Common myeloid progenitor, CD34-positive (primary cell): ENCODE data around the gene ZNF664.
A peak's percentile ranks its signal among the peaks of the same experiment; 100 is the strongest.

Source experiments
- CTCF ChIA-PET: fragments of 350-600 bp; sonication (Branson Sonifier 250); formaldehyde crosslinking; loops from one replicate; lab custom pipeline; 2021; ENCODE audit warnings: antibody characterized with exemption; lab: Charles Lee
- POLR2A ChIA-PET: fragments of 350-600 bp; sonication (Branson Sonifier 250); formaldehyde crosslinking; loops from one replicate; lab custom pipeline; 2021; ENCODE audit warnings: antibody characterized with exemption; lab: Charles Lee
- DNase-seq, 3 donors: peaks; one replicate each; pipeline versions ENCODE4 v3.0.0 to v3.0.0-alpha.2; 2013
- H3K27ac ChIP-seq, 2 experiments: 1 replicate in 1 of 2; 2 replicates in 1 of 2; pipeline ENCODE4 v1.7.0; 2013; ENCODE audit warnings: inconsistent platforms in 2 of 2, low read length in 2 of 2, mild to moderate bottlenecking in 2 of 2, low read depth in 1 of 2, moderate library complexity in 1 of 2; ENCODE audit not compliant: severe bottlenecking in 2 of 2, insufficient read depth in 1 of 2, poor library complexity in 1 of 2
- H3K27me3 ChIP-seq, 5 experiments: replicated peaks in 2 of 5; 1 replicate in 3 of 5; 2 replicates in 2 of 5; pipeline versions ENCODE4 v1.6.1 to v1.7.0; 2013; ENCODE audit warnings: low read length in 4 of 5, mild to moderate bottlenecking in 2 of 5, moderate library complexity in 2 of 5, inconsistent platforms in 1 of 5; ENCODE audit not compliant: insufficient read depth in 5 of 5, control insufficient read depth in 4 of 5
- H3K36me3 ChIP-seq, 4 experiments: 1 replicate in 2 of 4; 2 replicates in 2 of 4; pipeline versions ENCODE4 v1.6.1 to v1.7.0; 2013; ENCODE audit warnings: low read length in 3 of 4, control low read depth in 1 of 4, mild to moderate bottlenecking in 1 of 4; ENCODE audit not compliant: control insufficient read depth in 4 of 4, insufficient read depth in 4 of 4
- H3K4me1 ChIP-seq, 4 experiments: 1 replicate in 3 of 4; 2 replicates in 1 of 4; pipeline versions ENCODE4 v1.6.1 to v1.7.1; 2013; ENCODE audit warnings: low read length in 3 of 4, mild to moderate bottlenecking in 3 of 4, control low read depth in 1 of 4, inconsistent platforms in 1 of 4, moderate library complexity in 1 of 4; ENCODE audit not compliant: control insufficient read depth in 4 of 4, insufficient read depth in 4 of 4; ENCODE audit errors: control extremely low read depth in 1 of 4
- H3K4me3 ChIP-seq, 7 experiments: 1 replicate in 4 of 7; 2 replicates in 3 of 7; pipeline versions ENCODE4 v1.5.1 to v1.7.0; 2013; ENCODE audit warnings: mild to moderate bottlenecking in 7 of 7, low read length in 6 of 7, moderate library complexity in 6 of 7, inconsistent platforms in 2 of 7, low read depth in 2 of 7, control low read depth in 1 of 7; ENCODE audit not compliant: insufficient read depth in 4 of 7, control insufficient read depth in 1 of 7; ENCODE audit errors: extremely low read depth in 1 of 7
- H3K9me3 ChIP-seq, 5 experiments: 1 replicate in 4 of 5; 2 replicates in 1 of 5; pipeline versions ENCODE4 v1.6.1 to v1.7.1; 2013; ENCODE audit warnings: low read length in 4 of 5, mild to moderate bottlenecking in 2 of 5, inconsistent platforms in 1 of 5, low read depth in 1 of 5, moderate library complexity in 1 of 5; ENCODE audit not compliant: control insufficient read depth in 4 of 5, insufficient read depth in 2 of 5; ENCODE audit errors: control extremely low read depth in 1 of 5
- WGBS: methylation state at CpG from one replicate; pipeline ENCODE4 v1.1.5; 2013; ENCODE audit not compliant: insufficient coverage; 5-methylcytosine and 5-hydroxymethylcytosine counted together

Gene ZNF664

DNA sequence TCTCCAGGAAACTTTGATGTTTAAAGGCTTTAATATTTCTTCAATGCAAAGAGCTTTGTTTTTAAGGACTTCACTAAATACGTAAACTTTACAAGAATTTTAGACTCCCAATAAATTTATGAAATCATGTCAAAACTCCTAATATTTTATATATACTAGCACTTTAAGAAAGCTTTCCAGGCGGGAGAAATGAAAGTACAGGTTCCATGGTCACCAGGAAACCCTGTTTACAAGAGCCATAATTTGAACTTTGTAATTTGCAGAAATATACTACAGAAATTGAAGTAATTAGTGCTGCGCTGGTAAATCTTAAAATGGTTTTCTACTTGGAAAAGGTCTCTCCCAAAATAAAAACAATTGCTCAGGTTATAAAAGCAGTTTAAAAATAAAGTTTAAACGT is 9.2 kb upstream of the ZNF664 start:
- CTCF ChIA-PET: interaction anchor here (1.7 kb wide), 1 partner anchor 17 kb away, joined by 3 read pairs; no protein-coding TSS in a partner anchor
- H3K27me3 ChIP-seq: no peaks in the 10 kb centered on the region
- no peaks in the 10 kb centered on the region for H3K4me1 ChIP-seq
- POLR2A ChIA-PET: no interaction called here
- peaks cover 0 to 10% (median 1%) of the 10 kb centered on the region in 4 experiments for H3K36me3 ChIP-seq
- H3K9me3 ChIP-seq: no peaks in the 10 kb centered on the region
- no peak overlapping the region for H3K4me3 ChIP-seq
- 100% methylated on average over 1 of the region's 4 CpGs for WGBS
- no peak overlapping the region for H3K27ac ChIP-seq
- no peak for DNase-seq

DNA sequence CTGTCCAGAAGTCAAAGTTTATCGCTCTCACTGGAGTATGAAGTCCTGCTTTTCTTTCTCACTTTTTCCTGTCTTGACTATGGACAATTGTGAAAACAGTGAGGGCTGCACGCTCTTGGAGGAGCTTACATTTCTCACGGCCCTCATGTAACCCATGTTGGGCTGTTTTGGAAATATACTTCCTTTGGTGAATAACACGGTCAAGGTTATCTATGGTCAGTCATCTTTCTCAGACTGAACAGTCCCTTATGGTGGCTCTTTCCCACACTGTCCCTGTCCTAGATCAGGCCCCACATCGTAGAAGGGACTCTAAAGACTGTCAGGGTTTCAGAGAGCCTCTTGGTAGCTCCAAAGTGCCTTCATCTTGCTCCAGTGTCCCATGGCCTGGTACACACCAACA is 7.6 kb upstream of the ZNF664 start:
- no peaks in the 10 kb centered on the region for H3K9me3 ChIP-seq
- DNase-seq: no peak
- H3K27ac ChIP-seq: no peak overlapping the region
- no peaks in the 10 kb centered on the region for H3K4me1 ChIP-seq
- WGBS: 79% methylated on average over 5 of the region's 5 CpGs
- H3K36me3 ChIP-seq: peaks cover 0 to 10% (median 1%) of the 10 kb centered on the region in 4 experiments
- ChIA-PET POLR2A (no interaction called here), CTCF (interaction anchor here (1.1 to 1.2 kb wide), 4 partner anchors 18 to 62 kb away, joined by 3 to 4 read pairs (median 3); no protein-coding TSS in a partner anchor)
- peaks cover 0 to 2% (median 0%) of the 10 kb centered on the region in 5 experiments for H3K27me3 ChIP-seq
- no peak overlapping the region for H3K4me3 ChIP-seq

DNA sequence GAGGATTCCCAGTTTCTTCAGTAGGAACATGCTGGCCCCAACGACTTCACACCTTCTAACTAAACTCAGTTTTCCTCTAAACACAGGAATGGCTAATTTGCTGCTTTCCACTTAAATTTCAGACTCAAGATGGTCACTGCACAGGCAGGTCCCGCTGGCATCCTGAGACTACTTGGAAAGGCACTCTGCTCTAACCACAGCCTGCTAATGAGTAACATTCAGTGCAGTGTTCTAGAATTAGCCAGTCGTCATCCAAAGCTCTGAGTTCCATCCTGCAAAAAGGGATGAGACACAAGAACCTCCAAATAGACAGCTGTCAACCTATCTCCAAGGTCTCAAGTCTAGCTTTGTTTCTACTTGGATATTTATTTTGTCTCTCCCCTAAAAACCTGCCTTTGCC is 6.4 kb upstream of the ZNF664 start:
- H3K36me3 ChIP-seq: peaks cover 0 to 10% (median 1%) of the 10 kb centered on the region in 4 experiments
- no peak overlapping the region for H3K27ac ChIP-seq
- H3K27me3 ChIP-seq: peaks cover 0 to 2% (median 0%) of the 10 kb centered on the region in 5 experiments
- no peaks in the 10 kb centered on the region for H3K9me3 ChIP-seq
- WGBS: 100% methylated on average over 3 of the region's 3 CpGs
- POLR2A ChIA-PET: no interaction called here
- DNase-seq: no peak
- CTCF ChIA-PET: interaction anchor here (1.0 to 1.3 kb wide), 2 partner anchors 61 to 62 kb away, joined by 3 read pairs; no protein-coding TSS in a partner anchor
- H3K4me1 ChIP-seq: peaks cover 2 to 5% (median 3%) of the 10 kb centered on the region in 4 experiments
- H3K4me3 ChIP-seq: no peak overlapping the region

GRCh38 chr12:123967121-123967586 is 5.9 kb upstream of the ZNF664 start:
- H3K27me3 ChIP-seq: peaks cover 0 to 2% (median 0%) of the 10 kb centered on the region in 5 experiments
- ChIA-PET CTCF (interaction anchor here (1.0 to 1.3 kb wide), 2 partner anchors 62 to 63 kb away, joined by 3 read pairs; no protein-coding TSS in a partner anchor), POLR2A (no interaction called here)
- WGBS: 91% methylated on average over 5 of the region's 8 CpGs
- peaks cover 4 to 7% (median 7%) of the 10 kb centered on the region in 4 experiments for H3K4me1 ChIP-seq
- peaks cover 0 to 10% (median 1%) of the 10 kb centered on the region in 4 experiments for H3K36me3 ChIP-seq
- no peak overlapping the region for H3K27ac ChIP-seq
- H3K4me3 ChIP-seq: no peak overlapping the region
- no peaks in the 10 kb centered on the region for H3K9me3 ChIP-seq
- DNase-seq: no peak

- ChIA-PET CTCF (interaction anchor here (1.8 kb wide), 1 partner anchor 60 kb away, joined by 4 read pairs; no protein-coding TSS in a partner anchor), POLR2A (interaction anchor here (0.9 kb wide), 1 partner anchor 11 kb away, joined by 4 read pairs; no protein-coding TSS in a partner anchor)
- peaks cover 0 to 2% (median 0%) of the 10 kb centered on the region in 5 experiments for H3K27me3 ChIP-seq
- 36% methylated on average over 8 of the region's 10 CpGs for WGBS
- H3K36me3 ChIP-seq: peaks cover 2 to 7% (median 4%) of the 10 kb centered on the region in 4 experiments
- DNase-seq: no peak
- H3K4me1 ChIP-seq: peaks cover 10 to 20% (median 17%) of the 10 kb centered on the region in 4 experiments
- H3K27ac ChIP-seq: peak overlapping the region in 1 of 2 experiments; percentile 71
- H3K9me3 ChIP-seq: no peaks in the 10 kb centered on the region
- H3K4me3 ChIP-seq: peak overlapping the region; percentile 69 to 88 (median 78)
These were observed 1.6 kb upstream of the ZNF664 start for GRCh38 chr12:123971449-123971769.

DNA sequence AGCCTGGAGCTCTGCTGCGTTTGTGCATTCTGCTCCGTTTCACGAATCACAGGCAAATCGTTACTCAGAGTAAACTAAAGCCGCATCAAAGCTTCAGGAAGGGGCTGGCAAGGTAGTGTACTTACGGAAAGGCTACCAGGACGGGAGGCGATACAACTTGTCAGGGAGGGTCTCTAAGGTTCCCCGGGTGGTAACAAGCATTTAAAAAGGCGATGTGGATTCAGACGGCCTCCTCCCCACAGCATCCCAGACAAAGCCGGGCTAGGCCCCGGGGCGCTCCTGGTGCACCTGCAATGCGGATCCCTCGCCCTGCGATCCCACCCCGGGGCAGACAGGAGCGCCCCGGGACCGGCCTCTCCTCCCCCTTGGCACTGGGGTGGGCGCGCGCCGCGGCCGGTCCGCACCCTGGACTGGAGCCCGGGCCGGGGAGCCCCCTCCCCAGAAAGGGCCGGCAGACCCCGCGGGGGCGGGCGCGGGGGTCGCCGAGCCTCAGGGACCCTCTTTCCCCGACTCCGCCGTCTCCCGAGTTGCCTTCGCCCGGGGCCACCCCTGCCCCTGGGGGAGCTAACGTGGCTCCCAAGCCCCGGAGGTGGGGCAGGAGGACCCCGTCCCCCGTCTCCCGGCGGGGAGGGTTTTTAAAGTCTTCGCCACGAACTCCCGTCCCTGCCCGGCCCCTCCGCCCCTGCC is 1.1 kb upstream of the ZNF664 start:
- no peaks in the 10 kb centered on the region for H3K9me3 ChIP-seq
- peak; percentile 30 to 65 (median 60) for DNase-seq
- ChIA-PET POLR2A (interaction anchor here (0.9 kb wide), 1 partner anchor 12 kb away, joined by 4 read pairs; no protein-coding TSS in a partner anchor), CTCF (interaction anchor here (1.8 kb wide), 1 partner anchor 60 kb away, joined by 4 read pairs; no protein-coding TSS in a partner anchor)
- H3K27me3 ChIP-seq: peaks cover 0 to 2% (median 0%) of the 10 kb centered on the region in 5 experiments
- H3K27ac ChIP-seq: peak overlapping the region in 1 of 2 experiments; percentile 71
- peaks cover 2 to 10% (median 4%) of the 10 kb centered on the region in 4 experiments for H3K36me3 ChIP-seq
- peak overlapping the region; percentile 69 to 88 (median 78) for H3K4me3 ChIP-seq
- H3K4me1 ChIP-seq: peaks cover 10 to 20% (median 17%) of the 10 kb centered on the region in 4 experiments
- WGBS: 0% methylated on average over 51 of the region's 55 CpGs
